ENCODE data around the gene CERK. TPM values are rescaled to one million over a fixed set of nuclear protein-coding genes. Genes with fewer than 3 reads are reported as not detected.
A peak's percentile ranks its signal among the peaks of the same experiment; 100 is the strongest.

Gene CERK
- total and polyA plus RNA-seq, 2 of the 13 experiments (the other 11 are each of a cell fraction or from before 2014, with no cell fraction given), result 40.3 to 41.9 TPM

DNA sequence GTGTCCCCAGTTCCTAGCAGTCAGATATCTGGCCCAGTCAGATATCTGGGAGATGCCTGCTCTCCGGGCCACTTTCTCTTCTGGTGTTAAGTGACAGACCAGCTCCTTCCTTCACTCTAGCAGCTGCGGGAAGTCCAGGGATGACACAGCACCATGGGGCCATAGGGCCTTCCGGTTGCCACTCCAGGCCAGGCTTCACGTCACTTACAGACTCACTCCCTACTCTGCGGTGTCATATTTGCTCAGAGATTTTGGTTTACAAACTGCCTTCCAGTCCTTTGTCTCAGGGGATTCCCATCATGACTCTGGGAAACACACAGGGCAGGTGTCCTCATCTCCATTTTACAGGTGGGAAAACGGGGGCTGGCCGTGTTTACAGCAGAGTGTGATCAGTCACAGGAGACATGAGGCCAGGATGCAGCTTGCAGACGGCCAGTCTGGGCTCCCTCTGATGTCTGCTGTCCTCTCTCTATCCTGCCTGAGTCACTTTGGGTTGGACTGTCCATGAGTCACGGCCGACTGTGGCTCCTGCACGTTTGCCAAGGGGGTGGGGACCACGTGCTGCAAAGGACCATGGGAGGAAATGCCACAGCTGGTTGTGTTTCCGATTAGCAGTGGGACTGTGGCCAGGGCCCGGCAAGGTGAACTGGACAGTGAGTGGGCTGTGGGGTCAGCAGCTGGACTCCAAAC is 16.2 kb upstream of the CERK start (continued):
- TF ChIP-seq ELF1 (CRISPR knock-in tag; IDR thresholded peaks at IDR 0.05) (peak; percentile 55), ZBED4 (CRISPR knock-in tag; IDR thresholded peaks at IDR 0.05; ENCODE audit: borderline replicate concordance) (peak; percentile 72; the same call in 1 of the 2 replicates), NFKBIZ (CRISPR knock-in tag; IDR thresholded peaks at IDR 0.05) (0 out of 2 replicates have a peak, but pooled peaks have one; percentile 63), ZNF75D (CRISPR knock-in tag; IDR thresholded peaks at IDR 0.05; ENCODE audit: borderline replicate concordance) (no peak), ATF3 (CRISPR knock-in tag; IDR thresholded peaks at IDR 0.05) (peak; percentile 72), GZF1 (CRISPR knock-in tag; IDR thresholded peaks at IDR 0.05) (no peak), ATRX (CRISPR knock-in tag; IDR thresholded peaks at IDR 0.05; ENCODE audit: borderline replicate concordance) (no peak), ZNF563 (CRISPR knock-in tag; IDR thresholded peaks at IDR 0.05) (0 out of 2 replicates have a peak, but pooled peaks have one; percentile 35), NCOR1 (IDR thresholded peaks at IDR 0.05; ENCODE audit: borderline replicate concordance, low read length) (no peak), NFE2L2 (IDR thresholded peaks at IDR 0.05; ENCODE audit: low read length) (peak; percentile 52), MTA3 (CRISPR knock-in tag; IDR thresholded peaks at IDR 0.05) (no peak), RFX1 (IDR thresholded peaks at IDR 0.05) (no peak), MIXL1 (CRISPR knock-in tag; IDR thresholded peaks at IDR 0.05) (peak; percentile 27; the same call in 1 of the 2 replicates), CBX2 (IDR thresholded peaks at IDR 0.05; ENCODE audit: low read depth, low read length) (no peak), CBX2 (CRISPR knock-in tag; IDR thresholded peaks at IDR 0.05; ENCODE audit: low read depth) (no peak), ARHGAP35 (CRISPR knock-in tag; IDR thresholded peaks at IDR 0.05; ENCODE audit: borderline replicate concordance) (no peak; the same call in 1 of the 2 replicates), ZNF33B (CRISPR knock-in tag; IDR thresholded peaks at IDR 0.05) (no peak), ZNF10 (CRISPR knock-in tag; IDR thresholded peaks at IDR 0.05; ENCODE audit: borderline replicate concordance, low read depth) (no peak)
- TF ChIP-seq, protein P1, sequence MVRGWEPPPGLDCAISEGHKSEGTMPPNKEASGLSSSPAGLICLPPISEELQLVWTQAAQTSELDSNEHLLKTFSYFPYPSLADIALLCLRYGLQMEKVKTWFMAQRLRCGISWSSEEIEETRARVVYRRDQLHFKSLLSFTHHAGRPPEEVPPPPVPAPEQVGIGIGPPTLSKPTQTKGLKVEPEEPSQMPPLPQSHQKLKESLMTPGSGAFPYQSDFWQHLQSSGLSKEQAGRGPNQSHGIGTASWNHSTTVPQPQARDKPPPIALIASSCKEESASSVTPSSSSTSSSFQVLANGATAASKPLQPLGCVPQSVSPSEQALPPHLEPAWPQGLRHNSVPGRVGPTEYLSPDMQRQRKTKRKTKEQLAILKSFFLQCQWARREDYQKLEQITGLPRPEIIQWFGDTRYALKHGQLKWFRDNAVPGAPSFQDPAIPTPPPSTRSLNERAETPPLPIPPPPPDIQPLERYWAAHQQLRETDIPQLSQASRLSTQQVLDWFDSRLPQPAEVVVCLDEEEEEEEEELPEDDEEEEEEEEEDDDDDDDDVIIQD (CRISPR knock-in tag; IDR thresholded peaks at IDR 0.05; ENCODE audit: low read depth), result peak; percentile 62; the same call in 1 of the 2 replicates
- TF ChIP-seq, protein P2, sequence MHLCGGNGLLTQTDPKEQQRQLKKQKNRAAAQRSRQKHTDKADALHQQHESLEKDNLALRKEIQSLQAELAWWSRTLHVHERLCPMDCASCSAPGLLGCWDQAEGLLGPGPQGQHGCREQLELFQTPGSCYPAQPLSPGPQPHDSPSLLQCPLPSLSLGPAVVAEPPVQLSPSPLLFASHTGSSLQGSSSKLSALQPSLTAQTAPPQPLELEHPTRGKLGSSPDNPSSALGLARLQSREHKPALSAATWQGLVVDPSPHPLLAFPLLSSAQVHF (CRISPR knock-in tag; IDR thresholded peaks at IDR 0.05), result no peak
- TF ChIP-seq, protein P3, sequence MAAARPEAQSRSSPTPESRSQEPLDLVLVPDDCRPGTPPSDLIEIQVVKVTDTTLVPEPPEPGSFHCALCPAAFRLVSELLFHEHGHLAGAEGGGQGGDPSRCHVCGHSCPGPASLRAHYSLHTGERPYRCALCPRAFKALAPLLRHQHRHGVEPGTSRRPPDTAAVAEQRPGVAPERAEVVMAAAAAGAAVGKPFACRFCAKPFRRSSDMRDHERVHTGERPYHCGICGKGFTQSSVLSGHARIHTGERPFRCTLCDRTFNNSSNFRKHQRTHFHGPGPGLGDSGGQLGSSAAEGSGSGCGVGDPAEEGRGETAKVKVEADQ (CRISPR knock-in tag; IDR thresholded peaks at IDR 0.05; ENCODE audit: borderline replicate concordance), result no peak
- TF ChIP-seq, protein P4, sequence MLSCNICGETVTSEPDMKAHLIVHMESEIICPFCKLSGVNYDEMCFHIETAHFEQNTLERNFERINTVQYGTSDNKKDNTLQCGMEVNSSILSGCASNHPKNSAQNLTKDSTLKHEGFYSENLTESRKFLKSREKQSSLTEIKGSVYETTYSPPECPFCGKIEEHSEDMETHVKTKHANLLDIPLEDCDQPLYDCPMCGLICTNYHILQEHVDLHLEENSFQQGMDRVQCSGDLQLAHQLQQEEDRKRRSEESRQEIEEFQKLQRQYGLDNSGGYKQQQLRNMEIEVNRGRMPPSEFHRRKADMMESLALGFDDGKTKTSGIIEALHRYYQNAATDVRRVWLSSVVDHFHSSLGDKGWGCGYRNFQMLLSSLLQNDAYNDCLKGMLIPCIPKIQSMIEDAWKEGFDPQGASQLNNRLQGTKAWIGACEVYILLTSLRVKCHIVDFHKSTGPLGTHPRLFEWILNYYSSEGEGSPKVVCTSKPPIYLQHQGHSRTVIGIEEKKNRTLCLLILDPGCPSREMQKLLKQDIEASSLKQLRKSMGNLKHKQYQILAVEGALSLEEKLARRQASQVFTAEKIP (CRISPR knock-in tag; IDR thresholded peaks at IDR 0.05; ENCODE audit: borderline replicate concordance), result no peak

Data from HepG2 (cell line).